Suprapubic skin (tissue), 4 donors: ENCODE measurements around the gene VPS45. TPM values are rescaled to one million over a fixed set of nuclear protein-coding genes. Genes with fewer than 3 reads are reported as not detected.

Experiments
- DNase-seq, 2 donors: peaks; one replicate each; pipeline ENCODE4 v3.0.0-alpha.2; 2019; ENCODE audit warnings: low spot score in 2 of 2
- H3K27ac ChIP-seq: fragments of 200-600 bp; sonication (generic); one replicate; pipeline ENCODE4 v1.5.1; 2019
- H3K27me3 ChIP-seq: fragments of 200-600 bp; sonication (generic); one replicate; pipeline ENCODE4 v1.5.1; 2019
- H3K36me3 ChIP-seq: fragments of 200-600 bp; sonication (generic); one replicate; pipeline ENCODE4 v1.5.1; 2019
- H3K4me1 ChIP-seq: fragments of 200-600 bp; sonication (generic); one replicate; pipeline ENCODE4 v1.5.1; 2019
- H3K4me3 ChIP-seq: fragments of 200-600 bp; sonication (generic); one replicate; pipeline ENCODE4 v1.5.1; 2019; ENCODE audit warnings: mild to moderate bottlenecking
- H3K9me3 ChIP-seq: fragments of 200-600 bp; sonication (generic); one replicate; pipeline ENCODE4 v1.5.1; 2019
- EP300 ChIP-seq: sonication (generic); formaldehyde crosslinking; IDR thresholded peaks from one replicate; pipeline ENCODE4 v1.6.1; 2017; ENCODE audit warnings: antibody characterized with exemption
- POLR2A ChIP-seq, 2 donors: fragments of 450-650 bp; IDR thresholded peaks; one replicate each; pipeline ENCODE4 v1.6.1; 2017; ENCODE audit warnings: antibody characterized with exemption in 2 of 2, mild to moderate bottlenecking in 2 of 2, moderate library complexity in 2 of 2
- POLR2AphosphoS5 ChIP-seq, 3 donors: sonication (generic); formaldehyde crosslinking; IDR thresholded peaks; one replicate each; pipeline ENCODE4 v1.6.1; 2017; ENCODE audit warnings: antibody characterized with exemption in 3 of 3
- WGBS: methylation state at CpG from one replicate; pipeline ENCODE4 v1.1.5; 2018; 5-methylcytosine and 5-hydroxymethylcytosine counted together
- total RNA-seq, 4 donors: library from RNA; depleted of rRNA; stranded (reverse); fragments of >200 nt; gene quantifications; one replicate each; pipeline ENCODE4 v1.1.0, GENCODE V29; 2016
- TF ChIP-seq, protein P1 (sequence below), 2 donors: fragments of 200-600 bp in 1 of 2; fragments of 450-650 bp in 1 of 2; sonication (generic) in 1 of 2; IDR thresholded peaks; one replicate each; pipeline ENCODE4 v1.5.1; 2016 to 2019; ENCODE audit warnings: antibody characterized with exemption in 2 of 2, mild to moderate bottlenecking in 1 of 2, moderate library complexity in 1 of 2

The VPS45 gene
- total RNA-seq, 4 donors from 2014 or later, result 23.8 to 67.4 (median 34.2) TPM

DNA sequence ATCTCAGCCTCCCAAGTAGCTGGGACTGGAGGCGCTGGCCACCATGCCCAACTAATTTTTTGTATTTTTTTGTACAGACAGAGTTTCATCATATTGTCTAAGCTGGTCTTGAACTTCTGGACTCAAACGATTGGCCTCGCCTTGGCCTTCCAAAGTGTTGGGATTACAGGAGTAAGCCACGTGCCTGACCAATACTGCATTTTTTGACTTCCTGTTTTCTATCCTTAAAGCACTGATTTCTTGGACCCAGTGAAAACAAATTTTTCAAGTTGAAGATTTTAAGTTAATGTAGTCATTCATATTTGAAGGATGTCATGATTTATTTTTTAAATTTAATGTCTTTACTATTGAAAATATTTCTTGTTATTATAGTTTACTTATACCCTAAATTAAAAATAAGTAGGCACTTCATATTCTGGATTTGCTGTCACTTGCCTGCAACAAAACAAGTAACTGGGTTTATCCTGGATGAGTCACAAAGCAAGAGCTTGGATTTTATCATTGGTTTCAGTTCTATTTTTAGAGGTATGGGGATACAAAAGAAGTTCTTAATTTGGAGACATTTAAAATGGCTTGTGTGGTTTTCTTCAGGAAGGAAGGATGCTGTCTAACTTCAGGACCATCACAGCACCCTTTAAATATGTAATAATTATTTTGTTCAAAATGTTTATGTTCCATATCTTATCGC is 2.2 kb upstream of the VPS45 start:
- no peak for DNase-seq
- H3K9me3 ChIP-seq, result no peaks in the 10 kb centered on the region
- 59% methylated on average over 5 of the region's 5 CpGs for WGBS
- peaks cover 36% of the 10 kb centered on the region for H3K4me1 ChIP-seq
- peak overlapping the region; percentile 17 for H3K27ac ChIP-seq
- peaks cover 4% of the 10 kb centered on the region for H3K36me3 ChIP-seq
- TF ChIP-seq, protein P1, sequence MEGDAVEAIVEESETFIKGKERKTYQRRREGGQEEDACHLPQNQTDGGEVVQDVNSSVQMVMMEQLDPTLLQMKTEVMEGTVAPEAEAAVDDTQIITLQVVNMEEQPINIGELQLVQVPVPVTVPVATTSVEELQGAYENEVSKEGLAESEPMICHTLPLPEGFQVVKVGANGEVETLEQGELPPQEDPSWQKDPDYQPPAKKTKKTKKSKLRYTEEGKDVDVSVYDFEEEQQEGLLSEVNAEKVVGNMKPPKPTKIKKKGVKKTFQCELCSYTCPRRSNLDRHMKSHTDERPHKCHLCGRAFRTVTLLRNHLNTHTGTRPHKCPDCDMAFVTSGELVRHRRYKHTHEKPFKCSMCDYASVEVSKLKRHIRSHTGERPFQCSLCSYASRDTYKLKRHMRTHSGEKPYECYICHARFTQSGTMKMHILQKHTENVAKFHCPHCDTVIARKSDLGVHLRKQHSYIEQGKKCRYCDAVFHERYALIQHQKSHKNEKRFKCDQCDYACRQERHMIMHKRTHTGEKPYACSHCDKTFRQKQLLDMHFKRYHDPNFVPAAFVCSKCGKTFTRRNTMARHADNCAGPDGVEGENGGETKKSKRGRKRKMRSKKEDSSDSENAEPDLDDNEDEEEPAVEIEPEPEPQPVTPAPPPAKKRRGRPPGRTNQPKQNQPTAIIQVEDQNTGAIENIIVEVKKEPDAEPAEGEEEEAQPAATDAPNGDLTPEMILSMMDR (IDR thresholded peaks at IDR 0.05), result no peak
- TF ChIP-seq POLR2A (IDR thresholded peaks at IDR 0.05), result no peak
- no peak for TF ChIP-seq EP300
- TF ChIP-seq POLR2AphosphoS5 (IDR thresholded peaks at IDR 0.05), result no peak
- no peak overlapping the region for H3K4me3 ChIP-seq
- H3K27me3 ChIP-seq, result no peaks in the 10 kb centered on the region

DNA sequence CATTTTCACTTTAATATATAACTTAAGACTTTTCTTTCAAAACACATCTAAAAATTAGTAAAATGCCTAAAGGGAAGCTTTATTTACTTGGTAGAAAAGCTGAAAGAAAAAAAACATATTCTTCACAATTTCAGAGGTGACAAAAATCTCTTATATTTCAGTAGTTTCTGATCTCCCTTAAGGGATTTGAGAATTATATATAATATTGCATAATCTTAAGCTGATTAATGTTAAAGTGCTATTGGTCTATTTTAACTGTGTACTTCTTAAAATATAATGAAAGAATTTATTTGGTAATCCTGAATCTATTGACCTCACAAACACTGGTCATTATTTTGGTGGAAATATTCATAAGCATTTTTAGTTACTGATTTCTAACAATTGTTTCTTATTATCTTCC is 1.2 kb upstream of the VPS45 start:
- Histone ChIP-seq H3K4me3 (peak overlapping the region; percentile 69), H3K9me3 (no peaks in the 10 kb centered on the region), H3K36me3 (peaks cover 4% of the 10 kb centered on the region), H3K27me3 (no peaks in the 10 kb centered on the region), H3K27ac (peak overlapping the region; percentile 93), H3K4me1 (peaks cover 36% of the 10 kb centered on the region)
- DNase-seq, result no peak
- TF ChIP-seq POLR2A (IDR thresholded peaks at IDR 0.05), result no peak
- TF ChIP-seq, protein P1 (IDR thresholded peaks at IDR 0.05), result no peak
- no peak for TF ChIP-seq POLR2AphosphoS5 (IDR thresholded peaks at IDR 0.05)
- TF ChIP-seq EP300, result no peak

DNA sequence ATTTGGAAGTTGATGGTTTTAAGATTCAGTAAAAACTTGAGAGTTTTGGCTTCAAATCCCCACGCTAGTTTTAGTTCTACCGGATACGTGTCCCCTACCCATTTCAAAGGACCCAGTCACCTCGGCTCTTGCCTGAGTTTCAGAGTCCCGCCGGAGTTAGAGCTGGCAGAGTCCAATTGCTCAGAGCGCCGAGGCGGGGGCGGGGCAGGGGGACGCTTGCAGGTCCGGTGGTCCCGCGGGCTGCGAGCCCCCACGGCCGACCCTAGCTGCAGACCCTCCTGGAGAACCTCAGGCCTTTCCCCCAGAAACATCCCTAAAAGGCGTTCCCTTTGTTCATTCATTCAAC is 765 bp upstream of the VPS45 start:
- TF ChIP-seq EP300, result no peak
- TF ChIP-seq, protein P1 (IDR thresholded peaks at IDR 0.05), result no peak
- no peak for TF ChIP-seq POLR2A (IDR thresholded peaks at IDR 0.05)
- Histone ChIP-seq H3K4me1 (peaks cover 36% of the 10 kb centered on the region), H3K4me3 (peak overlapping the region; percentile 69), H3K27ac (peak overlapping the region; percentile 93), H3K27me3 (no peaks in the 10 kb centered on the region), H3K36me3 (peaks cover 4% of the 10 kb centered on the region), H3K9me3 (no peaks in the 10 kb centered on the region)
- WGBS, result 1% methylated on average over 7 of the region's 18 CpGs
- peak in 1 of 2 donors; percentile 71 for DNase-seq

DNA sequence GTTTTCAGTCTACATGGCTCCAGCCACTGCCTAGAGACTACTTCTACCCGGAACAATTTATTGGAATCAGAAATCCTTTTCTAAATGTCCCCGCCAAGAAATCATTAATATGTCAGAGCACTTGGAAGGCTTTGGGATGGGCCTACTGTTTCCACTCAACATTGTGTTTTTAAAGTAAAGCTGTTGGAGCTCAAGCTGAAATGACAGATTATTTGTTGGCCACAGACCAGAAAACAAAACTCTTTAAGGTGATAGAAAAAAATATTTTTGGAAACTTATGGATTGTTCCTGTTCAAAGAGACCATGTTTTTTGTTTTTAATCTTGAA is 496 bp downstream of the VPS45 start:
- Histone ChIP-seq H3K36me3 (peaks cover 15% of the 10 kb centered on the region), H3K4me3 (peak overlapping the region; percentile 69), H3K27ac (peak overlapping the region; percentile 93), H3K27me3 (no peaks in the 10 kb centered on the region), H3K4me1 (peaks cover 36% of the 10 kb centered on the region), H3K9me3 (no peaks in the 10 kb centered on the region)
- no peak for TF ChIP-seq POLR2AphosphoS5 (IDR thresholded peaks at IDR 0.05)
- TF ChIP-seq POLR2A (IDR thresholded peaks at IDR 0.05), result no peak
- TF ChIP-seq EP300, result no peak
- TF ChIP-seq, protein P1 (IDR thresholded peaks at IDR 0.05), result no peak
- WGBS, result 2% methylated on average over 2 of the region's 2 CpGs
- no peak for DNase-seq

DNA sequence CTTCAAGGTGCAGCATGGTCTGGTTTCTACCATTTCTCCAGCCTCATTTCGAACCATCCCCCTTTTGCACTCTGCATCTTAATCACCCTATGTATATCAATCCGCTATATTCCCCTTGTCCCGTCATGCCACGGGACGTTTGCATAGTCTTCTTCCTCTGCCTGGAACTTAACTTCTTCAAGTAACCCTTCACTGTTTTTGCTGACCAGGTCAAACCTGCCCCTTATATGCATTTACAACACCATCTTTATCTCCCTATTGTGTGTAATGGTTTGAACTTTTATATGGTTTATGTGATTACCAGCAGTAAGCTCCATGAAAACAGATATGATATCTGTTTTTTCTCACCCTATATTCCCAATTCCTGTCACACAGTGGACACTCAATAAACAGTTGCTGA is 2.3 kb downstream of the VPS45 start:
- no peak overlapping the region for H3K4me3 ChIP-seq
- TF ChIP-seq, protein P1 (IDR thresholded peaks at IDR 0.05), result no peak
- TF ChIP-seq POLR2A (IDR thresholded peaks at IDR 0.05), result no peak
- TF ChIP-seq EP300, result no peak
- peaks cover 36% of the 10 kb centered on the region for H3K4me1 ChIP-seq
- no peak overlapping the region for H3K27ac ChIP-seq
- H3K9me3 ChIP-seq, result no peaks in the 10 kb centered on the region
- peaks cover 22% of the 10 kb centered on the region for H3K36me3 ChIP-seq
- no peak for DNase-seq
- no peaks in the 10 kb centered on the region for H3K27me3 ChIP-seq
- WGBS, result 92% methylated on average over 5 of the region's 5 CpGs
